Endothelial cell of umbilical vein (primary cell): ENCODE results near the gene PRSS53. TPM values are rescaled to one million over a fixed set of nuclear protein-coding genes. Genes with fewer than 3 reads are reported as not detected.

ENCODE experiments used
- BruUV-seq: library from RNA; stranded (reverse); fragments of 400-500 nt; replicated peaks from 2 replicates; lab custom pipeline; 2021; lab: Mats Ljungman, UMichigan
- CTCF ChIA-PET: fragments of 300-600, 350-600 bp; sonication (Branson Sonifier 250); formaldehyde crosslinking; loops from one replicate; lab custom pipeline; 2021; ENCODE audit warnings: antibody characterized with exemption, inconsistent platforms; lab: Charles Lee
- POLR2A ChIA-PET: fragments of 300-600, 350-600 bp; sonication (Branson Sonifier 250); formaldehyde crosslinking; loops from one replicate; lab custom pipeline; 2021; ENCODE audit warnings: antibody characterized with exemption, inconsistent platforms; lab: Charles Lee
- DNase-seq: peaks from one replicate; pipeline ENCODE4 v3.0.0-alpha.2; 2011; ENCODE audit warnings: low read depth, low spot score
- FAIRE-seq: peaks from 2 replicates; lab custom pipeline; 2011; peaks lifted over from hg19 to GRCh38; lab: Jason Lieb, UNC
- H2AFZ ChIP-seq: 2 replicates; pipeline ENCODE4 v1.6.0; 2012; ENCODE audit warnings: low read depth, low read length, control low read depth, inconsistent platforms
- H3K27ac ChIP-seq: 2 replicates; pipeline ENCODE4 v1.5.1; 2011; ENCODE audit warnings: low read depth, mild to moderate bottlenecking, control low read depth, low read length, moderate library complexity; ENCODE audit not compliant: insufficient read depth
- H3K27me3 ChIP-seq, 2 experiments: 2 replicates each; pipeline versions ENCODE4 v1.6.0 to v1.6.1; 2011; ENCODE audit warnings: low read length in 2 of 2, mixed read lengths in 1 of 2; ENCODE audit not compliant: control insufficient read depth in 2 of 2, insufficient read depth in 2 of 2
- H3K36me3 ChIP-seq, 2 experiments: 2 replicates in 1 of 2; 3 replicates in 1 of 2; pipeline ENCODE4 v1.5.1; 2011; ENCODE audit warnings: low read length in 2 of 2, mild to moderate bottlenecking in 1 of 2, moderate library complexity in 1 of 2; ENCODE audit not compliant: control insufficient read depth in 2 of 2, insufficient read depth in 2 of 2; ENCODE audit errors: extremely low read depth in 1 of 2
- H3K4me1 ChIP-seq: 3 replicates; pipeline ENCODE4 v1.5.1; 2011; ENCODE audit warnings: mild to moderate bottlenecking, low read length; ENCODE audit not compliant: control insufficient read depth, insufficient read depth; ENCODE audit errors: extremely low read depth
- H3K4me2 ChIP-seq: 2 replicates; pipeline ENCODE4 v1.6.1; 2011; ENCODE audit warnings: low read length, control low read depth, mixed read lengths; ENCODE audit not compliant: insufficient read depth
- H3K4me3 ChIP-seq, 3 experiments: fragments of 200-600 bp in 1 of 3; sonication (generic), shearing (Covaris generic) in 1 of 3; replicated peaks in 1 of 3; 2 replicates each; pipeline ENCODE4 v1.5.1; 2011 to 2016; ENCODE audit warnings: control low read depth in 3 of 3, low read length in 3 of 3, mild to moderate bottlenecking in 2 of 3, inconsistent platforms in 1 of 3, low read depth in 1 of 3, moderate library complexity in 1 of 3; ENCODE audit not compliant: insufficient read depth in 1 of 3
- H3K79me2 ChIP-seq: 2 replicates; pipeline ENCODE4 v1.6.0; 2012; ENCODE audit warnings: low read length, inconsistent platforms; ENCODE audit not compliant: control insufficient read depth, insufficient read depth
- H3K9ac ChIP-seq: replicated peaks from 2 replicates; pipeline ENCODE3; 2011; ENCODE audit warnings: low read length, control low read depth; ENCODE audit not compliant: insufficient read depth; ENCODE audit errors: extremely low read depth
- H3K9me1 ChIP-seq: replicated peaks from 3 replicates; pipeline ENCODE4 v1.6.0; 2011; ENCODE audit warnings: mild to moderate bottlenecking, low read length; ENCODE audit not compliant: control insufficient read depth, insufficient read depth; ENCODE audit errors: extremely low read depth
- H3K9me3 ChIP-seq: replicated peaks from 2 replicates; pipeline ENCODE4 v1.5.1; 2012; ENCODE audit warnings: low read length, inconsistent platforms; ENCODE audit not compliant: control insufficient read depth, insufficient read depth
- H4K20me1 ChIP-seq: replicated peaks from 2 replicates; pipeline ENCODE3; 2011; ENCODE audit warnings: mild to moderate bottlenecking, low read length; ENCODE audit not compliant: control insufficient read depth, insufficient read depth; ENCODE audit errors: extremely low read depth
- FOS ChIP-seq: IDR thresholded peaks from 2 replicates; pipeline ENCODE4 v1.6.1; 2011; ENCODE audit warnings: mild to moderate bottlenecking, low read length, moderate library complexity, borderline replicate concordance; ENCODE audit not compliant: insufficient read depth
- JUN ChIP-seq: IDR thresholded peaks from 2 replicates; pipeline ENCODE4 v1.6.1; 2011; ENCODE audit warnings: borderline replicate concordance, low read depth; ENCODE audit not compliant: insufficient read length, insufficient read depth
- MYC ChIP-seq: IDR thresholded peaks from one replicate; pipeline ENCODE4 v1.6.1; 2011; ENCODE audit warnings: mild to moderate bottlenecking, low read depth, low read length
- POLR2AphosphoS5 ChIP-seq: IDR thresholded peaks from 2 replicates; pipeline ENCODE4 v1.6.1; 2012; ENCODE audit warnings: low read depth, mild to moderate bottlenecking, control low read depth, low read length, moderate library complexity; ENCODE audit not compliant: insufficient read depth
- dilution Hi-C: fragments of 300-500 bp; cut with MboI; formaldehyde crosslinking; loops from one replicate; pipeline ENCODE4 v1.15.0; 2019; ENCODE audit warnings: low sequenced_read_pairs; ENCODE audit not compliant: extremely low pct_ligation_motif_present
- intact Hi-C: fragments of 100-400 bp; cut with micrococcal nuclease; formaldehyde crosslinking; loops from one replicate; pipeline ENCODE4 v1.10.0; 2022
- polyA plus RNA-seq, 4 experiments: library from polyadenylated mRNA; depleted of rRNA in 3 of 4; stranded (reverse) in 3 of 4; unstranded in 1 of 4; fragments of >200 nt; gene quantifications; 2 replicates each; pipeline versions ENCODE4 v1.2.1 to v1.2.3, GENCODE V29; 2011 to 2012; ENCODE audit warnings: missing spikeins in 1 of 4
- total RNA-seq: library from RNA; stranded (reverse); gene quantifications from 2 replicates; pipeline ENCODE4 v1.2.3, GENCODE V29; 2021
- TF ChIP-seq, protein P1 (sequence below): IDR thresholded peaks from 2 replicates; pipeline ENCODE4 v1.6.1; 2011; ENCODE audit not compliant: insufficient read depth, insufficient read length
- TF ChIP-seq, protein P2 (sequence below), 2 donors: IDR thresholded peaks; 1 replicate in 1 of 2; 2 replicates in 1 of 2; pipeline ENCODE4 v1.5.1; 2011; ENCODE audit warnings: low read length in 2 of 2, mild to moderate bottlenecking in 2 of 2, moderate library complexity in 2 of 2, control low read depth in 1 of 2, inconsistent platforms in 1 of 2, low read depth in 1 of 2; ENCODE audit not compliant: insufficient read depth in 1 of 2; ENCODE audit errors: extremely low read depth in 1 of 2

Gene PRSS53
- total and polyA plus RNA-seq, 2 donors (not counting 3 experiments of a cell fraction or from before 2014, with no cell fraction given), result 2.8 to 3.5 TPM

DNA sequence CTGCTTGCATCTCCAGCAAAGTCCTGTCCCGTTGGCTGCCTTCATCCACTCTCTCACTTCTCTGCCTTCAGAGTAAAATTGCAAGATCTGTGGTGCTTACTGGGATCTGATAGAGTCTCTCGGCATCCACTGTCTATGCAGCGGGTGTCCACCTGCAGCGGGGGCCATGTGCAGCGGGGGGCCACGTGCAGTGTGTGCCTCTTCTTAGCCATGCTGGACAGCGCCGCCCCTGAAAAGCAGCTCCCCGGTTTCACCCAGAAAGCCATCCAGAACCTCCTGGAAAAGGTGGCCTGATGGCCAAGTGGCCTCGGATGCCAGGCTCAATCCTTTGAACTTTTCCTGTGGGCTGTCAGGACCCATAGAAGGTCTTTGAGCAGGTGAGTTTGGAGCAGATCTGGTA lies 45.9 kb downstream of the PRSS53 start:
- Histone ChIP-seq H3K27ac (no peak overlapping the region), H3K4me1 (no peaks in the 10 kb centered on the region), H3K4me2 (no peak overlapping the region), H3K79me2 (no peaks in the 10 kb centered on the region), H3K9me3 (no peaks in the 10 kb centered on the region), H3K4me3 (no peak overlapping the region), H2AFZ (no peak overlapping the region), H3K36me3 (peaks cover 0 to 25% of the 10 kb centered on the region in 2 experiments), H4K20me1 (no peaks in the 10 kb centered on the region), H3K9me1 (no peaks in the 10 kb centered on the region), H3K27me3 (no peaks in the 10 kb centered on the region), H3K9ac (no peak overlapping the region)
- BruUV-seq, result no TSS peak
- TF ChIP-seq, protein P1, sequence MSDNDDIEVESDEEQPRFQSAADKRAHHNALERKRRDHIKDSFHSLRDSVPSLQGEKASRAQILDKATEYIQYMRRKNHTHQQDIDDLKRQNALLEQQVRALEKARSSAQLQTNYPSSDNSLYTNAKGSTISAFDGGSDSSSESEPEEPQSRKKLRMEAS, result no peak
- no peak for TF ChIP-seq JUN
- no peak for TF ChIP-seq FOS
- TF ChIP-seq, protein P2, sequence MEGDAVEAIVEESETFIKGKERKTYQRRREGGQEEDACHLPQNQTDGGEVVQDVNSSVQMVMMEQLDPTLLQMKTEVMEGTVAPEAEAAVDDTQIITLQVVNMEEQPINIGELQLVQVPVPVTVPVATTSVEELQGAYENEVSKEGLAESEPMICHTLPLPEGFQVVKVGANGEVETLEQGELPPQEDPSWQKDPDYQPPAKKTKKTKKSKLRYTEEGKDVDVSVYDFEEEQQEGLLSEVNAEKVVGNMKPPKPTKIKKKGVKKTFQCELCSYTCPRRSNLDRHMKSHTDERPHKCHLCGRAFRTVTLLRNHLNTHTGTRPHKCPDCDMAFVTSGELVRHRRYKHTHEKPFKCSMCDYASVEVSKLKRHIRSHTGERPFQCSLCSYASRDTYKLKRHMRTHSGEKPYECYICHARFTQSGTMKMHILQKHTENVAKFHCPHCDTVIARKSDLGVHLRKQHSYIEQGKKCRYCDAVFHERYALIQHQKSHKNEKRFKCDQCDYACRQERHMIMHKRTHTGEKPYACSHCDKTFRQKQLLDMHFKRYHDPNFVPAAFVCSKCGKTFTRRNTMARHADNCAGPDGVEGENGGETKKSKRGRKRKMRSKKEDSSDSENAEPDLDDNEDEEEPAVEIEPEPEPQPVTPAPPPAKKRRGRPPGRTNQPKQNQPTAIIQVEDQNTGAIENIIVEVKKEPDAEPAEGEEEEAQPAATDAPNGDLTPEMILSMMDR (IDR thresholded peaks at IDR 0.05; ENCODE audit: extremely low read depth in 1 of 2, insufficient read depth in 1 of 2, low read depth in 1 of 2, low read length in 2 of 2), result no peak
- TF ChIP-seq MYC, result no peak
- no peak for TF ChIP-seq POLR2AphosphoS5
- FAIRE-seq, result no peak
- DNase-seq, result no peak
- intact Hi-C loops, result no loop called here
- ChIA-PET POLR2A (interaction anchor here (0.6 kb wide), 1 partner anchor 28 kb away, joined by 3 read pairs; no protein-coding TSS in a partner anchor), CTCF (interaction anchor here (0.8 kb wide), 1 partner anchor 58 kb away, joined by 4 read pairs; the partner anchor contains the start of gene HSD3B7)
- dilution Hi-C loops, result no loop called here
